Measurements from ENCODE around the gene DIAPH2. TPM values are rescaled to one million over a fixed set of nuclear protein-coding genes. Genes with fewer than 3 reads are reported as not detected.

Gene DIAPH2
- total and polyA plus RNA-seq, 2 of the 13 experiments (the other 11 are each of a cell fraction or from before 2014, with no cell fraction given), result 2.1 to 8.5 TPM

- TF ChIP-seq ZNF318 (CRISPR knock-in tag; IDR thresholded peaks at IDR 0.05) (no peak), SRSF9 (IDR thresholded peaks at IDR 0.05; ENCODE audit: borderline replicate concordance, insufficient read depth, low read depth, low read length, poor library complexity, severe bottlenecking) (no peak), YY1 (IDR thresholded peaks at IDR 0.05; ENCODE audit: insufficient read depth, insufficient replicate concordance, low read depth, low read length) (no peak), KAT2B (IDR thresholded peaks at IDR 0.05; ENCODE audit: borderline replicate concordance, low read depth, low read length) (no peak)
Measured at GRCh38 chrX:96889726-96890125, 205.1 kb downstream of the DIAPH2 start (continued).

- H3K27me3 ChIP-seq (ENCODE audit: control insufficient read depth in 1 of 2, insufficient read depth in 2 of 2, low read length in 2 of 2), result no peaks in the 10 kb centered on the region
- H2AFZ ChIP-seq (ENCODE audit: low read length), result no peak overlapping the region
- H3K4me3 ChIP-seq (replicated peaks in 1 of 3; ENCODE audit: insufficient read depth in 1 of 3, low read depth in 2 of 3, low read length in 3 of 3), result no peak overlapping the region
- intact Hi-C loops (cut with micrococcal nuclease; ENCODE audit: unreplicated experiment) (no loop called here), in situ Hi-C loops (cut with HindIII; ENCODE audit: extremely low pct_ligation_motif_present, low pct_unique_long_range_greater_than_20kb) (no loop called here)
- no peaks in the 10 kb centered on the region for H3K36me3 ChIP-seq (replicated peaks in 1 of 2; ENCODE audit: control insufficient read depth in 1 of 2, insufficient read depth in 2 of 2, low read length in 2 of 2)
- DNase-seq (ENCODE audit: low spot score) (no peak), ATAC-seq (no peak), FAIRE-seq (no peak)
- no peak overlapping the region for H3K27ac ChIP-seq (ENCODE audit: extremely low read length, insufficient read depth, low read length)
- H3K9me3 ChIP-seq (ENCODE audit: low read length), result no peaks in the 10 kb centered on the region
- no peaks in the 10 kb centered on the region for H3K4me1 ChIP-seq (ENCODE audit: insufficient read depth, low read length)
- H3K4me2 ChIP-seq (ENCODE audit: low read depth, low read length), result no peak overlapping the region
- no peaks in the 10 kb centered on the region for H3K79me2 ChIP-seq (ENCODE audit: insufficient read depth, low read length)
- no peak overlapping the region for H3K9ac ChIP-seq (ENCODE audit: insufficient read depth, low read depth, low read length)
- ChIA-PET POLR2A (no interaction called here), CTCF (ENCODE audit: low intra/inter-chr PET ratio, low total read pairs) (no interaction called here)
- no peaks in the 10 kb centered on the region for H4K20me1 ChIP-seq (ENCODE audit: insufficient read depth, low read length)
- no TSS peak for BruUV-seq (replicated peaks)
- 93% methylated on average over 2 of the region's 2 CpGs for WGBS (ENCODE audit: low lambda C conversion rate)
- TF ChIP-seq KLF9 (CRISPR knock-in tag; IDR thresholded peaks at IDR 0.05; ENCODE audit: low read depth) (no peak), YY1 (IDR thresholded peaks at IDR 0.05; ENCODE audit: insufficient read depth, insufficient replicate concordance, low read depth, low read length) (no peak), GRHL1 (CRISPR knock-in tag; conservative IDR thresholded peaks at IDR 0.05) (no peak), PLSCR1 (CRISPR knock-in tag; IDR thresholded peaks at IDR 0.05; ENCODE audit: borderline replicate concordance) (no peak), ZNF784 (CRISPR knock-in tag; IDR thresholded peaks at IDR 0.05; ENCODE audit: borderline replicate concordance) (no peak), SP1 (IDR thresholded peaks at IDR 0.05) (no peak), SP1 (CRISPR knock-in tag; IDR thresholded peaks at IDR 0.05) (no peak), GATA4 (IDR thresholded peaks at IDR 0.05; ENCODE audit: borderline replicate concordance, low read depth) (no peak), ZNF343 (CRISPR knock-in tag; IDR thresholded peaks at IDR 0.05) (no peak)
Measured at GRCh38 chrX:96906741-96907140, 222.1 kb downstream of the DIAPH2 start.

Measured in HepG2 (cell line).